GM15510 (cell line): ENCODE data around the gene FREM2.

Source experiments
- POLR2A ChIP-seq: IDR thresholded peaks from 3 replicates; pipeline ENCODE4 v1.6.1; 2011; ENCODE audit warnings: borderline replicate concordance; ENCODE audit not compliant: insufficient read length; ENCODE audit errors: extremely low read depth

Gene FREM2

DNA sequence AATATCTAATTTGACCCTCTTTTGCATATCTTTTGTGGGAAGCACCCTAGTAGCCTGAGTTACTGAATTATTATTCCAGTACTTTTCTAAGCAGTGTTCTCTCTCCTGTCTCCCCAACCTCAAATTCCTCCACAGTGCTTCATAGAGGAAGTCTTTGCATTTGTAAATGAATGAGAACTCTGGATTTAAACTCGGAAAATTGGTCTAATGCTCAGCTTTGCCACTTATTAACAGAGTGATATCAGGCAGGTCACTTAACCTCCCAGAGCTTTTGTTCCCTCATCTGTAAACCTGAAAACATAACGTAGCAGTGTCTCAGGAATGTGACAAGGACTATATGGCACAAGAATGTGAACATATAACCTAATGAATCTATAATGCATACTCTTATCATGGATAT is 26.2 kb downstream of the FREM2 start:
- TF ChIP-seq POLR2A = no peak

DNA sequence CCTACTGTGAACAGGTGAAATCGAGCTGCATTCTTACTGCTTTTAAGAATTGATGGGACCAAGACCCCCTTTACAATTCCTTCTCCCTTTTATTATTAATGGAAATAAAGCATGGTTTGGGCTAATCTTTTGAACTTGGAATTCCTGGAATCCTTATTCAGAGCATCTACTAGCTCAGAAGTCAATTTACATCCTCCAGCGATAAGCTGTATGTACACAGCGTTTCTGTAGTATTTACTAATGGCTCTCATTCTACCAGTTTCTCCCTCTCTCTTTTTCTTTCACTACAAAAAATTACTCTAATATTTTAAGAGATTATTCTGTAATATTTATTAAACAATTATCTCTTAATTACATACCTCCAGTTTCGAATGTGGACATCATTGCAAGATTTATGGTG is 31.5 kb downstream of the FREM2 start:
- no peak for TF ChIP-seq POLR2A

DNA sequence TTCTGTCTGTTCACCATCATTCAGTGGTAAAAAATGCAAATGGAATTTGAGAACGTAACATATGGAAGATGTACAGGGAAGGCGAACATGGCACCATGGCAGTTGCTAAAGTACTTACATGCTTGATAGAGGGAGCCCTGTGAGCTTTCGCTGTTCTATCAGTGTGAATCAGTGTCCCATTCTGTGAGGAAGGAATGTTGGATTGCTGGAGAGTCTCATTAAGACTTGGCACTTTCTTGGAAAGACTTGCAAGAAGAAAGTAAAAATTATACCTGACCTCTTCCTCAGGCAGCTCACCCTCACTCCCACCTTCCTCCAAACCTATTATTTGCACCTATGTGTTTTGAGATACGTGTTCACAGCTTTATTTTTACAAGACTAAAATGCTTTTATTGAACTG is 43.5 kb downstream of the FREM2 start:
- TF ChIP-seq POLR2A = no peak

DNA sequence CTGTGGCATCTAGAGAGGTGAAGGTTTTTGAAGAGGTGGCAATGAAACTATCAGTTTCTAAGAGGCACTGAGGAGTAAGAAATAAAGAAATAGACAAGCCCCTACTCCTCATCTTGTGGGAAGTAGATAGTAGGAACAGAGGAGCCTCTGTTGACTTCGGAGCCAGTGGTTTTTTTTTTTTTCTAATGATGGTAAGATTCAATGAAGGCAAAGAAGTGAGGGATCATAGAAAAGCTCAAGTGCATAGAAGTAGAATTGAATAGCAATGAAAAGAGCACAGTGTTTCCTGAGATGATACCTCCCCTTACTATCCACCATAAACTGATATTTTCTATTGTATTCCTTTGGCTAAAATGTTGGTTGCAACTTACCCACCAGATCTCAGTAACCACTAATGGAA is 46.3 kb downstream of the FREM2 start:
- no peak for TF ChIP-seq POLR2A

DNA sequence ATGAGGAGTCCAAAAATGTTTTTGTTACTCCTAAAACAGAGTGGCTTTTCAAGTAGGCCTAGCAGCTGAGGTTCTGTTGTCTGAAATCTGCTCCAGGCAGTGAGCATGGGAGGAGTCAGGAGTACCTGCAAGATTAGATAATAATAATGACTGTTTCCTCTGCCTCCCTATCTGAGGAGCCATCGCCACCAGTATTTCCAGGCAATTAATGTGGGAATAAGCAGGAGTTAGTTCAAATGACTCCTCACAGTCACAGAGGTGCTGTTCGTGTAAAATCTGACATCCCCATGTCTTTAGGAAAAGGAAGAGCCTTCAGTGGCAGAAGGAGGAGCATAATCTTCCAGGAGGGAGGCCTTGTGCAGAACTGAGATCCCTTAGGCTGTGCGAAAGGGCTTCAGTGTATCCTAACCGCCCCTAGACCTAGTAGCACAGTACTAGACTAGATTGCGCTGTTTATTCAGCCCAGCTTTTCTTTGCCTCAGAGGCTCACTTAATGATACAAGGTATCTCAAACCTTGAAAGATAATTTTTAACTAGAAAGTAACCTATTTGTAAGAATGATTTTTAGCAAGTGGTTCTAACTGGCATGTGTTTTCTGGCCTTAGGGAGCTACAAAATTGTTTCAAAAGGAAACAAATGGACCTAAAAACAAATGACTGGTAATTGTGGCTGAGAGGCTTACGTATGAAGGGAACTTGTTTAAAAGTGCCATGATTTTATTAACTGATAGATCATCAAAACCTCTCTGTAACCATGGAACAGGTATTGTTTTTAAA is 49.0 kb downstream of the FREM2 start:
- no peak for TF ChIP-seq POLR2A

DNA sequence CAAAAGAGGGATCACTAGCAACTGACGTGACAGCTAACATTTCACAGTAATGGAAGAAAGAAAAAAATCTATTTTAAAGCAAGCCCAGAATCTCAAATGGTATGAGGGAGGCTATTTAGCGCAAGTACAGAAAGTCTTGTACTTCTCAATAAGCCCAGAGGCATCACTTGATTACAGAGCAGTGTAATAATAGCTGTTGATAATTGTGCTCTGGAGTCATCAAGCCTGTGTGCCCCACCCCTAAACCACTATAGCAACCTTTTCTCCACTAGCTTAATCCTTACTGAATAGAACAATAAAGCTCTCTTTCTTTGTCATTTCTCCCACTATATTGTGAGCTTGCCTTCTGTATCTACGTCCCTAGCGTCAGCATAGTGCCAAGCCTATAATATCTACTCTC is 56.6 kb downstream of the FREM2 start:
- no peak for TF ChIP-seq POLR2A

DNA sequence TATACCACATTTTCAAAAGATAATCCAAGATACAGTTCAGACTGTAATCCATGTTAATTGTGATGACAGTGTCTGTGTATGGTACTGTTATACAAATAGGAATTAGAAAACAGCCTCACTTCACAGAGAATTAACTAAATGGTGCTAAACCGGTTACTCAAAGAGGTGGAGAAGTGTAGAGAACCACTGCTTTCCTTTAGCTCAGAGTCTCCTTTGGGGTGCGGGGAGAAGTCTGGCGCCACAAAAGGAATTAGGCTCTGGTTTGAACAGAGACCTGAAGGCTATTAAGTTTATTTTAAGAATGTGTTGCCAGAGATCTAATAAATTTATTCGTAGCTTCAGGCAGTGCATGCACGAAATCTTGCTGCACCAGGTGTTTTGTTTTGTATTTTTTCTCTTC is 65.8 kb downstream of the FREM2 start:
- no peak for TF ChIP-seq POLR2A

DNA sequence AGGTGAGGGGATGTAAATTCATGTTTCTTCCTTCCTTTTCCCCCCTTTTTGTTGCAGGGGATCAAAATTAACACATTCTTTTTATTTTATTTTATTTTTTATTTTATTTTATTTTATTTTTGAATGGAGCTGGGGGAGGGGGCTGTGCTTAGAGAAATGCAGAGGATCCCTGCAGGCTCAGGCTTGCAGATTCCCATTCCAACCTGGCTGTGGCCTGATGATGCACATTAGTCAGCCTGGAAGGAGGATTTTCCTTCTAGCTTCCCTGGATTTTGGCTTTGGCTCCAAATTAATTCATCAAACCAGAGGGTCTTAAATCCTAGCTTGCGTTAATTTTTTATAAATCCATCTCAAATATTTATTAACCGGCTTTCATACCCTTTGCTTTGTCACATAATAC is 67.0 kb downstream of the FREM2 start:
- TF ChIP-seq POLR2A = no peak

DNA sequence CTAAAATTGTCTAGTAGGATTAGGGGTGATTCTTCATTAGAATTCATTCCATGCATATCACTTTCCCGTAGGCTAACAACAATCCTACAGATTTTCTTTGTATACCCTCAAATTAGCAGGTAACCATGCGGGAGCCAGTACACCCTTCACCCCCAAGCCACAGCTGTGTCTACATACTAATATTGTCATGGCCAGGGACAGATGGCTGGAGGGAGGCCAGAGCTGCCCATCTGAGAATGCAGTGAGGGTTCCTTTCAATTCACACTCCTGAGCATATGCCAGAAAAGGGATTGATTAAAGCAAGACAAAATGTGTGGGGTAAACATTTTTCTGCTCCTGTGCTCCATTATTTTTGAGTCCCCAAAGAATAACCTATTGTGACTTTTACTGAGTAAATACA is 68.9 kb downstream of the FREM2 start:
- TF ChIP-seq POLR2A = no peak

DNA sequence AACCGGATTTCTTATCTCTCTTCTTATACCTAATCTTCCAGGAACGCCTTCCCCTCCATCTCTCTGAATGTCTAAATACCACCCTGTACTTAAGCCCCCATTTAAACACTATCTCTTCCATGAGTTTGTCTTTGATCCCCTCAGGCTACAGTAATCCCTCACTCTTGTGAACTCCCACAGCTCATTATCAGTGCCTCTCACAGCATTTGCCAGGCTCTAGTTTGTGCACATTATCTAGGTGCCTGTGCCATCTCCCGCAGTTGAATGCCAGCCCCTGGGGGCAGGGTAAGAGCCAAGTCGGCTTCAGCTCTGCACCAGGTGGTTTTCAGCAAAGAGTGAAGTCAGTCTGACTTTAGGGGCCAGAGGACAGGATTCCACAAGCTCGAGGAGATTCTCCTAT is 71.4 kb downstream of the FREM2 start:
- no peak for TF ChIP-seq POLR2A

DNA sequence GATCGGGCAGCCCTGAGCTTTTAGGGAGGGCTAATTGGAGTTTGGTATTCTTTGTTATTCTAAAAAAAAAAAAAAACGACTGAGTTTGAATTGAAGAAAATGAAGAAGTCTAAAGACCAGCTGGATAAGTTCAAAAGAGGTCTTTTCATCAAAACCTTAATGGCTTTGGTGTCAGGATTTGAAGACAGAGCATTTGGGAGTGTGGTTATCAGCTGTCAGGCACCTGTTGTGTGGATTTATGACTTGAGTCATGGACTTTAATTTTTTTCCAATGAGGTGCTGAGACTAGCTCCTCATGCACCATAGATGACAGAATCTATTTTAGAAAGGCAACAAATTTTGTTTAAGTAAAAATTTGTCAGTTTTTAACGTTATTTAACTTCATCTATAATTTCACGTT is 72.5 kb downstream of the FREM2 start:
- no peak for TF ChIP-seq POLR2A

DNA sequence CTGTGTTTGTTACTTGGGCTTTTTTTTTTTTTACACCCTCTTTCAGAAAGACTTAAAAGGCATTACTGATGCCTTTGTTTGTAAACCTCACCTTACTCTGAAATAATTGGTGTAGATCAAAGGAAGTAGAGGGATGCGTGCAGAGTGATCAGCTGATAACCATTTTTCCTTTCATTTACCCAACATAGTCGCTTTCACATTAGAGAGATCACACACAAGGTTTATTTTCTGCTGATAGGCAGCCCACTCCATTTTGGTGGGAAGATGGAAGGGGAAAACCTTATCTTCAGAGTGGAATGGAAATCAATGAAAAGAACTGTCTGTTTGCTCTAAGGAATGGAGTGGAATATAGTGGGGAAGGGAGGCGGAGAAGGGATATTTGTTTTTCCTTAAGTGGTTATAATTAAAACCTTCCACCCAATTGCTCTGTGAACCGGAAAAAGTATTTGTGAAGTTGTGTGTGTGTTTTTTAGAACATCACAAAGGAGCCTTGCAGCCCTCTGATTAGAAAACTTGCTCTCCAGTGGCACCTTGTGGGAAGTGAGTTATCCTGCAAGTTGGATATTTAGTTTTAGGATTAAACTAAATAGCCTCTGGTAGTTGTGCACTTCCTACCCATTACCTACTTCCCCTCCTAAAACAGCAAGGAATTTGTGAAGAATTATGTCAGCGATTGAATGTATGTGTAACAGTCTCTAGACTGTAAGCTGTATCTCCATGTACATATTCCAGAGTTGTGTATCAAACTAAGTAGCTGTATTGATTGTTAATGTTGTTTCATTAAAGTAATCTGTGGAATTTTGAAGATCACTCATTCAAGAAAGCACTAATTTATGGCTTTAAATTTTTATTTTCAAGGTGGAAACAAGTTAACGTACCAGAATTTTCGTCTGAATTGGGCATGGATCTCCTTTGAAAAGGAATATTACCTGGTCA is 76.8 kb downstream of the FREM2 start:
- TF ChIP-seq POLR2A = no peak

DNA sequence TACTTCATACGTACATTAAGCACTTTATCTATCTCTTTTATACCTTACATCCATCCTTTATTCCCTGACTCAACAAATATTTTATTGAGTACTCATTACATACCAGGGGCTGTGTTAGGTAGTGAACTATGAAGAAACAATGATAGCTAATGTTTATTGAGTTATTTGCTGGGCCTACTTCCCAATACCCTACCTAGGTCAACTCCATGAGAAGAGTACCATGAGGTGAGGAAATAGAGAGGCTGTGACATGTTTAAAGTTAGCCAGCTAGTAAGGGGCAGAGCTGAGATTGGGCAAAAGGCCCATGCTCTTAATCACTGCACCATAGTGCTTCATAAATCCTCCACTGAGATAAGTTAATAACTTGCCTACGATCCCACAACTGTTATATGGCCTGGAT is 79.9 kb downstream of the FREM2 start:
- TF ChIP-seq POLR2A = no peak

DNA sequence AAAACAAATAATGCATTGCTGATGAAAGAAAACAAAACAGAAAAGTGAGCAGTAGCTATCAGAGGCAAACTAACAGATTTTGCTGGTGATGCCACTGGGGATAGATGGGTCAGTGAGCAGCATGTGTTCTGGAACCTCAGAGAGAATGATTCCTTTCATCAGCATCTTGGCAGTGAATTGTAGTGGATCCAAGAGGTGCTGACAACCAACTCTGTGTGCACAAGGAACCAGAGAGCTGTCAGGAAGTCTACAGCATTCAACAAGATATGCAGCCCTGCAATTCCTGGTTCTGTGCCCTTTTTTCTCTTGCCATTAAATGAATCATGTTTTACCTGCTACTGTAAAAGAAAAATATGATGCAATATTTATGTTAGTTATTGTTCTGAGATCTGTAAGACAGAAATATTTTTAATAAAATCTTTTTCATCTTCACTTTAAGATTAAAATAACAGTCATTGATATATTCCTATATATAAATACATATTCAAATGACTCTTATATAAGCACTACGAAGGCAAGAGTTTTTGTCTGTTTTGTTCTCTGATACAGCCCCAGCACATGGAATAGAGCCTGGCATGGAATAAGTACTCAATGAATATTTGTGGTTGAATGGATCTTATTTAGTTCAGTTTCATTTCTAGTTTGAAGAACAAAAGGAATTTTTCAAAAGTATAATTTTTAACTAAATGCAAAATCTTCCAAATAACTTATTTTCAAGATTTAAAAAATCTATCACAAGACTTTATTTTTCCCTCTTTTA is 80.8 kb downstream of the FREM2 start:
- TF ChIP-seq POLR2A = no peak

DNA sequence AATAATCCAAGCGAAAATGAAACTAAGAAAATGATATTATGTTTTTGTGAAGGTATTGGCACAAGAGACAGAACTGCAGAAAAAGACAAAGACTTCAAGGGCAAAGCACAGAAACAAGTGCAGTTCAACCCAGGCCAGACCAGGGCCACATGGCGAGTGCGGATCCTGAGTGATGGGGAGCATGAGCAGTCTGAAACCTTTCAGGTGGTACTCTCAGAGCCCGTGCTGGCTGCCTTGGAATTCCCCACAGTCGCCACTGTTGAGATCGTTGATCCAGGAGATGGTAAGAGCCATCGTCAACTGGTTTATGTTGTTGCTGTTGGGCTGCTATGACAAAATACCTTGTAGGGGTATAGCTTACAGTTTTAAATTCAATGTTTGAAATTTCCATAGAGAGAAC is 82.6 kb downstream of the FREM2 start:
- no peak for TF ChIP-seq POLR2A

DNA sequence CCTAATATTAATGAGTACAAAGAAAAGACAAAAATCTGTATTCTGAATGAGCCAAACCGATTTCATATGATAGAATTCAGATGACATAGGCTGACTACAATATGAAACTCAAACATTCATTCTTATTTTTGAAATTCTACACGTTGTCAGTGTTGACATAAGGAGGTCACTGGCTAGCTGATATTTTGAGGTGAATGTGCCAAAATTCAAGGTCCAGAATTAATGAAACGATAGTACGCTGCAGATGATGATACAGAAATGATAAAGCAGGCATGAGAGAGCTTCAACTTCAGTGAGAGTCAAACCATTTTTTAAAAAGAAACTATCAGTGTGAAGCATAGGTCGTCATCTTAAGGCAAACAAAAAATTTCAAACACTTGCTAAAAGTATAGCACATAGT is 88.2 kb downstream of the FREM2 start:
- TF ChIP-seq POLR2A = no peak
